OCI-LY7 (cell line): ENCODE results near the gene ABCC1. TPM values are rescaled to one million over a fixed set of nuclear protein-coding genes. Genes with fewer than 3 reads are reported as not detected.
A peak's percentile ranks its signal among the peaks of the same experiment; 100 is the strongest.

Experiments
- BruUV-seq: library from RNA; stranded (reverse); fragments of 400-500 nt; replicated peaks from 2 replicates; lab custom pipeline; 2021; lab: Mats Ljungman, UMichigan
- CTCF ChIA-PET: fragments of 300-600 bp; sonication (Branson Sonifier 250); formaldehyde crosslinking; loops from one replicate; lab custom pipeline; 2022; ENCODE audit warnings: antibody characterized with exemption; ENCODE audit not compliant: unreplicated experiment; lab: Charles Lee
- POLR2A ChIA-PET: fragments of 300-600 bp; sonication (Branson Sonifier 250); formaldehyde crosslinking; loops from one replicate; lab custom pipeline; 2022; ENCODE audit warnings: antibody characterized with exemption; lab: Charles Lee
- DNase-seq: peaks from one replicate; pipeline ENCODE4 v3.0.0-alpha.2; 2015; ENCODE audit warnings: low spot score
- H2AFZ ChIP-seq: fragments of 200-600 bp; sonication (generic), shearing (Covaris generic); 2 replicates; pipeline ENCODE4 v1.6.1; 2014; ENCODE audit warnings: mild to moderate bottlenecking, antibody characterized with exemption, low read length, moderate library complexity
- H3K27ac ChIP-seq: fragments of 200-600 bp; sonication (generic); 2 replicates; pipeline ENCODE4 v1.5.1; 2014; ENCODE audit warnings: mixed run types, low read depth, mild to moderate bottlenecking, moderate library complexity, low read length, inconsistent platforms; ENCODE audit not compliant: poor library complexity, severe bottlenecking
- H3K36me3 ChIP-seq: fragments of 200-600 bp; sonication (generic); 2 replicates; pipeline ENCODE4 v1.6.1; 2014; ENCODE audit warnings: mild to moderate bottlenecking, antibody characterized with exemption, low read length, moderate library complexity, mixed read lengths; ENCODE audit not compliant: insufficient read depth
- H3K4me1 ChIP-seq: fragments of 200-600 bp; sonication (generic); 2 replicates; pipeline ENCODE4 v1.5.1; 2014; ENCODE audit warnings: mild to moderate bottlenecking, low read length; ENCODE audit not compliant: insufficient read depth, poor library complexity, severe bottlenecking
- H3K4me2 ChIP-seq: fragments of 200-600 bp; sonication (generic); 2 replicates; pipeline ENCODE4 v1.6.1; 2014; ENCODE audit warnings: mild to moderate bottlenecking, low read length
- H3K4me3 ChIP-seq: fragments of 200-600 bp; sonication (generic); 2 replicates; pipeline ENCODE4 v1.5.1; 2014; ENCODE audit warnings: mild to moderate bottlenecking, low read depth, low read length; ENCODE audit not compliant: poor library complexity, severe bottlenecking
- H3K79me2 ChIP-seq: fragments of 200-600 bp; sonication (generic); 2 replicates; pipeline ENCODE4 v1.6.1; 2016; ENCODE audit warnings: low read depth, mild to moderate bottlenecking, low read length, moderate library complexity, mixed read lengths; ENCODE audit not compliant: insufficient read depth
- H3K9me2 ChIP-seq: fragments of 200-600 bp; sonication (generic); 2 replicates; pipeline ENCODE4 v1.6.1; 2016; ENCODE audit warnings: mild to moderate bottlenecking, low read length, mixed read lengths; ENCODE audit not compliant: insufficient read depth
- H3K9me3 ChIP-seq: fragments of 200-600 bp; sonication (generic); 2 replicates; pipeline ENCODE4 v1.6.1; 2014; ENCODE audit warnings: mild to moderate bottlenecking, mixed run types, low read length, mixed read lengths
- H4K20me1 ChIP-seq: fragments of 200-600 bp; sonication (generic); 2 replicates; pipeline ENCODE4 v1.6.1; 2014; ENCODE audit warnings: mild to moderate bottlenecking, antibody characterized with exemption, low read length, moderate library complexity, mixed read lengths; ENCODE audit not compliant: insufficient read depth
- EZH2phosphoT487 ChIP-seq: fragments of 200-600 bp; sonication (generic); IDR thresholded peaks from 2 replicates; pipeline ENCODE4 v1.6.1; 2018; ENCODE audit warnings: low read depth, borderline replicate concordance, mild to moderate bottlenecking, mixed run types, antibody characterized with exemption, low read length, moderate library complexity, mixed read lengths
- intact Hi-C: fragments of 100-400 bp; cut with micrococcal nuclease; formaldehyde crosslinking; loops from one replicate; pipeline ENCODE4 v1.10.0; 2022; ENCODE audit not compliant: unreplicated experiment
- total RNA-seq, 2 experiments: library from RNA; depleted of rRNA in 1 of 2; stranded (reverse); fragments of >200 nt in 1 of 2; shearing (Covaris generic) in 1 of 2; gene quantifications; 2 replicates each; pipeline ENCODE4 v1.2.3, GENCODE V29; 2014 to 2022
- TF ChIP-seq, protein P1 (sequence below): fragments of 200-600 bp; sonication (generic); conservative IDR thresholded peaks from 2 replicates; pipeline ENCODE4 v1.5.1; 2014; ENCODE audit warnings: mild to moderate bottlenecking, antibody characterized with exemption, low read length, moderate library complexity, mixed read lengths

The ABCC1 gene
- total RNA-seq, 2 experiments from 2014 or later, result 39.9 to 71.8 TPM

DNA sequence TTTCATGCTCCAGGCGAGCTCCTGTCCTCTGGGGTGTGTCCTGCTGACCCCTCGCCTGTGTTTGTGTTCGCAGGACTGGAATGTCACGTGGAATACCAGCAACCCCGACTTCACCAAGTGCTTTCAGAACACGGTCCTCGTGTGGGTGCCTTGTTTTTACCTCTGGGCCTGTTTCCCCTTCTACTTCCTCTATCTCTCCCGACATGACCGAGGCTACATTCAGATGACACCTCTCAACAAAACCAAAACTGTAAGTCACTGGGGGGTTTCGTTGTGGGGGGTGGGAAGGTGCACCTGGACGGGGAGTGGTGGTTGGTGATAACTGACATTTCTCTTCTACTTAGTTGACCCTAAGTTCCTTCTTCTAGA is 58.3 kb downstream of the ABCC1 start:
- intact Hi-C loops, result loop anchor here (1.0 to 5.0 kb wide), 4 partner anchors 57 to 120 kb away; partner anchors contain the start of gene CEP20
- Histone ChIP-seq H3K9me3 (peaks cover 6% of the 10 kb centered on the region; the same call in 1 of the 2 replicates), H3K36me3 (peaks cover 44% of the 10 kb centered on the region), H3K27ac (peak overlapping the region; percentile 98), H3K9me2 (no peaks in the 10 kb centered on the region), H2AFZ (peak overlapping the region; percentile 23; the same call in 1 of the 2 replicates), H3K4me1 (peaks cover 50% of the 10 kb centered on the region), H3K79me2 (peaks cover 46% of the 10 kb centered on the region), H4K20me1 (no peaks in the 10 kb centered on the region), H3K4me2 (peak overlapping the region; percentile 80), H3K4me3 (peak overlapping the region; percentile 53)
- ChIA-PET POLR2A (interaction anchor here (0.8 to 2.6 kb wide), 6 partner anchors 10 to 121 kb away, joined by 3 to 10 read pairs (median 4); no protein-coding TSS in a partner anchor), CTCF (interaction anchor here (1.0 kb wide), 2 partner anchors 13 to 60 kb away, joined by 3 read pairs; no protein-coding TSS in a partner anchor)
- BruUV-seq, result no TSS peak
- TF ChIP-seq EZH2phosphoT487, result no peak
- TF ChIP-seq, protein P1, sequence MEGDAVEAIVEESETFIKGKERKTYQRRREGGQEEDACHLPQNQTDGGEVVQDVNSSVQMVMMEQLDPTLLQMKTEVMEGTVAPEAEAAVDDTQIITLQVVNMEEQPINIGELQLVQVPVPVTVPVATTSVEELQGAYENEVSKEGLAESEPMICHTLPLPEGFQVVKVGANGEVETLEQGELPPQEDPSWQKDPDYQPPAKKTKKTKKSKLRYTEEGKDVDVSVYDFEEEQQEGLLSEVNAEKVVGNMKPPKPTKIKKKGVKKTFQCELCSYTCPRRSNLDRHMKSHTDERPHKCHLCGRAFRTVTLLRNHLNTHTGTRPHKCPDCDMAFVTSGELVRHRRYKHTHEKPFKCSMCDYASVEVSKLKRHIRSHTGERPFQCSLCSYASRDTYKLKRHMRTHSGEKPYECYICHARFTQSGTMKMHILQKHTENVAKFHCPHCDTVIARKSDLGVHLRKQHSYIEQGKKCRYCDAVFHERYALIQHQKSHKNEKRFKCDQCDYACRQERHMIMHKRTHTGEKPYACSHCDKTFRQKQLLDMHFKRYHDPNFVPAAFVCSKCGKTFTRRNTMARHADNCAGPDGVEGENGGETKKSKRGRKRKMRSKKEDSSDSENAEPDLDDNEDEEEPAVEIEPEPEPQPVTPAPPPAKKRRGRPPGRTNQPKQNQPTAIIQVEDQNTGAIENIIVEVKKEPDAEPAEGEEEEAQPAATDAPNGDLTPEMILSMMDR, result no peak
- DNase-seq, result peak; percentile 94

DNA sequence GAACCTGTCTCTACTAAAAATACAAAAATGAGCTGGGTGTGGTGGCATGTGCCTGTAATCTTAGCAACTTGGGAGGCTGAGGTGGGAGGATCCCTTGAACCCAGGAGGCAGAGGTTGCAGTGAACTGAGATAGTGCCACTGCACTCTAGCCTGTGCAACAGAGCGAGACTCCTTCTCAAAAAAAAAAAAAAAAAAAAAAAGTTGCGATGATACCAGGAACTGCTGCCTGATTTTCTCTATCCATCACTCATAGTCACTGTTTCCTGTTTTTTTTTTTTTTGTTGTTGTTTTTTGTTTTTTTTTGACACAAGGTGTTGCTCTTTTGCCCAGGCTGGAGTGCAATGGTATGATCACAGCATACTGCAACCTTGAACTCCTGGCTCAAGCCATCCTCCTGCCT is 59.2 kb downstream of the ABCC1 start:
- peaks cover 52% of the 10 kb centered on the region for H3K36me3 ChIP-seq
- H3K9me2 ChIP-seq, result no peaks in the 10 kb centered on the region
- H3K4me2 ChIP-seq, result peak overlapping the region; percentile 80
- H3K4me1 ChIP-seq, result peaks cover 50% of the 10 kb centered on the region
- DNase-seq, result peak; percentile 55
- H3K9me3 ChIP-seq, result peaks cover 6% of the 10 kb centered on the region; the same call in 1 of the 2 replicates
- no peak for TF ChIP-seq EZH2phosphoT487
- TF ChIP-seq, protein P1, result no peak
- ChIA-PET CTCF (interaction anchor here (1.0 to 1.5 kb wide), 2 partner anchors 14 kb away, joined by 3 read pairs; no protein-coding TSS in a partner anchor), POLR2A (interaction anchor here (0.6 to 2.6 kb wide), 9 partner anchors 10 to 356 kb away, joined by 3 to 14 read pairs (median 5); partner anchors contain the start of gene CEP20)
- H3K27ac ChIP-seq, result peak overlapping the region; percentile 98
- H3K4me3 ChIP-seq, result peak overlapping the region; percentile 53
- H2AFZ ChIP-seq, result no peak overlapping the region
- BruUV-seq, result no TSS peak
- H3K79me2 ChIP-seq, result peaks cover 45% of the 10 kb centered on the region
- H4K20me1 ChIP-seq, result no peaks in the 10 kb centered on the region
- intact Hi-C loops, result loop anchor here (1.0 to 5.0 kb wide), 4 partner anchors 58 to 121 kb away; partner anchors contain the start of gene CEP20

DNA sequence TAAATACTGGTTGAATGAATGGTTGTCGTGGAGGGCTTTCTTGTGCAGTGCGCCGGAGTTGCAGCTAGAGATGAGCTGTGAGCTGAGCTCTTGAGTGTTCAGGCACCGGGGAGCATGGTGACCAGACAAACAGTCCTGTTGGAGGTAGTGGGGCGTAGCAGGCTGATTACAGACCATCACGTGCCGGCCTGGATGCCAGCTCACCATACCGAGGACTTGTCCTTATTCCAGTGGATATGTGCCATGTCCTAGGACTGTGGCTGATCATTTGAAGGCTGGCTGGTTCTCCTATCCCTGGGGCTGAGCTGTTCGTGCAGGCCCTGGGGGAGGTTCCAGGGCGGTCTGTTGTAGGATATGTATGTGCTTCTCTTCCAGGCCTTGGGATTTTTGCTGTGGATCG is 60.0 kb downstream of the ABCC1 start:
- BruUV-seq, result no TSS peak
- ChIA-PET CTCF (interaction anchor here (1.5 kb wide), 1 partner anchor 14 kb away, joined by 3 read pairs; no protein-coding TSS in a partner anchor), POLR2A (interaction anchor here (0.7 to 1.4 kb wide), 8 partner anchors 11 to 356 kb away, joined by 3 to 14 read pairs (median 4); partner anchors contain the start of gene CEP20)
- Histone ChIP-seq H3K4me2 (peak overlapping the region; percentile 80), H3K4me1 (peaks cover 50% of the 10 kb centered on the region), H3K79me2 (peaks cover 38% of the 10 kb centered on the region), H3K36me3 (peaks cover 58% of the 10 kb centered on the region), H3K27ac (peak overlapping the region; percentile 98), H3K9me2 (no peaks in the 10 kb centered on the region), H3K9me3 (peaks cover 6% of the 10 kb centered on the region; the same call in 1 of the 2 replicates), H4K20me1 (no peaks in the 10 kb centered on the region), H2AFZ (no peak overlapping the region), H3K4me3 (peak overlapping the region; percentile 53)
- intact Hi-C loops, result loop anchor here (2.0 to 5.0 kb wide), 2 partner anchors 87 to 122 kb away; partner anchors contain the start of gene CEP20
- TF ChIP-seq EZH2phosphoT487, result no peak
- TF ChIP-seq, protein P1, result no peak
- DNase-seq, result peak; percentile 33
